GM19238 (cell line): ENCODE measurements around the gene SLC11A2.
A peak's percentile ranks its signal among the peaks of the same experiment; 100 is the strongest.
"Not testable (repeated sequence)": the region's sequence is repeated elsewhere in the genome, so short reads cannot be mapped to it uniquely, and the experiment has no call there.

Experiments used
- DNase-seq: peaks from one replicate; pipeline ENCODE4 v3.0.0; 2011; ENCODE audit warnings: low spot score; ENCODE audit not compliant: insufficient read length

The SLC11A2 gene

GRCh38 chr12:50991291-50991690 lies 34.9 kb downstream of the SLC11A2 start:
- DNase-seq, result no peak

DNA sequence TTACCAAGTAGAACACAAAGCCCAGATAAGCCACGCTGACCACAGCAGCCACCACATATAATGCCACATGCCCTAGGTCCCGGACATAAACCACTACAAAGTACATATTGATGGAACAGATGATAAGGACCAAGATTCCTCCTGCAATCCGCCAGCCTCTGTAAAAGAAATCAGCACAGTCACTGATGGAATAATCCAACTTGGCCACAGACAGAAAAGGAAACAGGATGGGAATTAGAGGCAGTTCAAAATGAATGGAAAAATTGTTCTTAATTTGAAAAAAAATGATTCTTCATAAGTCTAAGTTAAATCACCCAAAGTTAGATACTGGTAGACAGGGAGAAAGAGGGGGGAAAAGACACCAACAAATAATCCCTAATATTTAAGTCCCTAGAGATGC lies 35.4 kb downstream of the SLC11A2 start:
- no peak for DNase-seq

- DNase-seq, result no peak
Measured at GRCh38 chr12:50990147-50990727, 35.9 kb downstream of the SLC11A2 start.

DNA sequence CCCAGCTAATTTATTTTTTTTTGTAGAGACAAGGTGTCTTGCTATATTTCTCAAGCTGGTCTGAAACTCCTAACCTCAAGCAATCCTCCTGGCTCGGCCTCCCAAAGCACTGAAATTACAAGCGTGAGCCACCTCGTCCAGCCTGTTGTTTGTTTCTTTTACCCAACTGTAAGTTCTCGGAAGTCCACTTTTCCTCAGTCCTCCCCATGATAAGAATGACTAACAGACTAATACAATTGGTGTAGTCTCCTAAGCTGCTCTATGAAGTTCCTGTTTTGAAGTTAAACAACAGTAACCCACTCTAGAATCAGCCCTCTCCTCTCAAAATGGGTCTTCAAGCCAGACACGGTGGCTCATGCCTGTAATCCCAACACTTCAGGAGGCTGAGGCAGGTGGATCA lies 37.3 kb downstream of the SLC11A2 start:
- no peak for DNase-seq

- DNase-seq, result no peak
Measured at GRCh38 chr12:50988051-50988450, 38.1 kb downstream of the SLC11A2 start.

DNA sequence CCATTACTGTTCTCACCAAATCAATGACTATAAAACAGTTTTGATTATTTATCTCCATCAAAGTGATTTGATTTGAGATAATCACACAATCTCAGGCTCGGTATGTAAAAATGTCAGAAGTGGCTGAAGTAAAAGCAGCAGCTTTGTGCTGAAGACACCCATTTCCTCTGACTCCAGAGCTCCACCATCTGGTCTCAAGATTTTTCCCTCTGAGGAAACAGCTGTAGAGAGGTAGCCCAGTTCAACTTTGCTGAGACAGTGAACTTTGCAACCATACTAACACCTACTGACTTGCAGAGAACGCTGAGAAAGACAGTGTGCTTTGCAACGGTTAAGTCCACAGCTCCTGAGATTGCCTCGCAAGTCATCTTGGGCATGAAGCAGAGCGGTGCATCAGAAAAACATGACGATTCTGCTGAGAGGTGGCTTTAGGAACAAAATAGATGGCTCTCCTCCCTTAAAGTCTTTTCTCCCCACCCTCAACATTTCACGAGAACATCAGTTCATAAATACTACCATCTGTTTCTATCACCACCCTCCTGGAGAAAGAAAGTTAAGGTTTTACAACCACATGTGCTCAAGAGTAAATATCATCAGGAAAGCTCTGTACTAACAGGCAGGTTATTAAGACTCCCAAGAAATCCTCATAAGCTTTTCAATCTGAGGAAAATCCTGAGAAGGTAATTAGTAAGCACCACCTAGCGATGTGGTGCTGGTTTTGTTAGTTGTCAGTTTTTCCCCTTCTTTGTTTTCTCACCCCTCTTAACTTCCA lies 39.0 kb downstream of the SLC11A2 start:
- DNase-seq, result no peak

DNA sequence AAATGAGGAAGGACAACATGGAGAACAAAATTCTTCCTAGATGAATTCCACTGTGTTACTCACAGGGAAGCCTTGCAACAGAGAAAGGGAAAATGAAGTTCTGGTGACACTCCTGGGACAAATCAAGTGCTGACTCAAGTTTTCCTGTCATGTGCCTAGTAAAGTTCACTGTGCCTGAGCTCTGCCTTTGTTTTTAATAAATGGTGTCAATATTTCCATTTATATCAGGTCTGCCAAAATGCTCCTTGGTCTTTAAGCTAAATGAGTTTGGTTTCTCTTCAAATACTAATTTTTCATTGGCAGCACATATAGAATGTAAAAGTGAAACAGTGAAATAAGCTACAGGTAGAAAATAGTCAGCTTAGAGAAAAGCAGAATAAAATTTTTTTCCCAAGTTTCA lies 40.9 kb downstream of the SLC11A2 start:
- no peak for DNase-seq

GRCh38 chr12:50984586-50985298 lies 41.4 kb downstream of the SLC11A2 start:
- no peak for DNase-seq

DNA sequence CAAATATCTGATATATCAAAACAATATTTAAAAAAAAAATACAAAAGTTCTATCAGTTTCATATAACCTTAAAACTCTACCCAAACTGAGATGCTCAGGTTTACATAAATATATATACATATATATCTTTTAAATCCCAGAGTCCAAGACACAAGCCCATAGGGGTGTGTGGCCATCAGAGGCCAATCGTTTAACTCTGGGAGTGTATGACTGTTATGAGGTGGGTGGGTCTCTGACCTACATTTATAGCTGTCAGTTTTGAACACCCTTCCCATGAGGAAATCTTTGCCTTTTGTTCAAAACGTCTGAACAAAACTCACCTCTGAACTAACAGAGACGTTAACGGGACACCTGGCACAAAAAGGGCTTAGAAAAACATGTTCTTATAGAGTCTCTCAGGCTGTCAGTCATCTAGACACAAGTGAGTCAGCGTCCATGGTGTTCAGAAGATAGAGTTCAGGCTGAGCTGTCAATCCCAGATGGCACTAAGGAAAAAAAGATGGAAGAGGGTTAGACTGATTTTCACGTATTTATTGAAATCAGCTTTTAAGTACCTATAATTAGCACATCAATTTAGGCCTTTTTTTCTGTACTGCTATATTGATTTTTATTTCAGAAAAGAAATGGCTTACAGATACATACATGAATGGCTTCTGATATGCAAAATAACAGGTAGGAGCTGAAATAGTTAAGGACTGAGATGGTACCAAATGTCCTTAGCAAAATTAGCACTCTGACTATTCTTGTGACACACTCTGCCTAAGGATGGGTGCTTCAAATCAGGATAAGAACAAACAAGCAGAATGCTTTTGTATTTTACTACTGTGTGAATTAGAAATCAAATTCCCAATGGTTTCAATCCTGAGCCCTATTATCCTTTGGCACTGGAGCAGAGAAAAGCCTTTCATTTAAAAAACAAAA lies 44.6 kb downstream of the SLC11A2 start:
- no peak for DNase-seq

DNA sequence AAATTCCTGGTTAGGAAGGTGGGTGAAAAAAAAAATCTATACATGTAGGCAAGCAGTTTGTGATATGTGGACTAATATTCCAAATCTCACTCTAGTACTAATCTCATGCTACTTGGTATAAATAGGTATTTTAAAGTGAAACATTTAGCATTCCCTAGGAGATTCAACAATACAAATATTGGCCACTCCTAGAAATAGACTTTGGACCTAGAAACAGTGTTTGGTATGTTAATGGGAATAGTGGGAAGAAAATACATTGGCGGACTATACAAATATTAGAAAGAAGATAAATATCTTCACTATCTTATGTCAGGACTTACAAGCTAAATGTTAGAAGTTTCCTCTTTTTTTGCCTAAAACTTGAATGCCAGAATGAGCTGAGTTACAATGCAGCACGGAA lies 45.6 kb downstream of the SLC11A2 start:
- no peak for DNase-seq

GRCh38 chr12:50979369-50980052 lies 46.7 kb downstream of the SLC11A2 start:
- DNase-seq, result peak; percentile 10

DNA sequence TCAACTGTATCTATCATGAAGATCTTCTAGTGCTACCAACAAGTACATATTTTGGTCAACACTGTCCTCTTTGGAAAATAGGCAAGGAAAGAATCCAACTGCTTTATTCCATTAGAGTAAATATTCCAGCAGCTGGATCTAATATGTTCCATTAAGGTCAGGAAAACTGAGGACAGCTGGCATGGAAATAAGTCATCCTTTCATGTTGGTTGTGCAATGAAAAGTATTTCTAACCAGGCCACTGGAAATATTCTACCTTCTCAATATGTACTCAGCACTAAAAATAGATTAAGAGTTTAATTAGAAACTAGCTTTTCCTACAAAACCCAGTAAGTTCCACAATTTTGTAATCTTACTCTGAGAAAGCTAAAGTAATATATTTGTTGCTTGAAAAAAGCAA lies 54.2 kb downstream of the SLC11A2 start:
- no peak for DNase-seq

- DNase-seq, result no peak
Measured at GRCh38 chr12:50964432-50964831, 61.8 kb downstream of the SLC11A2 start.

GRCh38 chr12:50961708-50962107 lies 64.5 kb downstream of the SLC11A2 start:
- no peak for DNase-seq

DNA sequence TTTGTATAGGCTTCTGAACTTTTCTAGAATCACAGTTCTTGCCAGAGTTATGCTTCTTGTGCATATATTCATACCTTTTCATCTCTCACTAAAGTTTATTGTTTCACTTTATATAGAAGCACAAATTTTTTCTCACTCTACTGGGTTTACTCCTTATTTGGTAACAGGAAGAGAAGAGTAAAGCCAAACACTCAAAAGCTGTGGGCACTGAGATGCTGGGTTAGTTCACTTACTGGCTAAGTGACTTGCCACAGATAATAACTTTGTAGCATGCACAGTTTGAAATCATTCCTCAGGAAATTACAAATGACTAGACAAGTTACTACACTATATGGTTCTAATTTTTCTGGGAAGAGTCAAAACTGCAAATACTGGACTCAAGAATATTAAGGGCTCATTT lies 66.1 kb downstream of the SLC11A2 start:
- no peak for DNase-seq

DNA sequence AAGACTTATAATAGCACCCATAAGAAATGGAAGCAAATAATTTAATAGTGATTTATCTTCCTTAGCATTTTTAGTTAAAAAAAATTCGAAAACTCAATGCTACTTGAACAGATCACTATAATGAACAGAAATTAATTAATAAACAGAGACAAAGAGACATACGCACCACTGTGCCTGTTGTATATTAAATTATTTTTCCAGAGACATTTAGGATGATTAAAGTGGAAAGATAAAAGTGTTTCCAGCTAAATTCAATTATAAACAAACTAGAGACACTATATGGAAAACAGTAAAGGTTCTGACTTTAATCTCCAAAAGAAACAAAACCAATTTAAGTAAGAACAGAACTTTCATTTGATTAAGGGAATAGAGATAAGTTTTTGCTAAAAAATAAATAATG lies 70.5 kb downstream of the SLC11A2 start:
- DNase-seq, result no peak

DNA sequence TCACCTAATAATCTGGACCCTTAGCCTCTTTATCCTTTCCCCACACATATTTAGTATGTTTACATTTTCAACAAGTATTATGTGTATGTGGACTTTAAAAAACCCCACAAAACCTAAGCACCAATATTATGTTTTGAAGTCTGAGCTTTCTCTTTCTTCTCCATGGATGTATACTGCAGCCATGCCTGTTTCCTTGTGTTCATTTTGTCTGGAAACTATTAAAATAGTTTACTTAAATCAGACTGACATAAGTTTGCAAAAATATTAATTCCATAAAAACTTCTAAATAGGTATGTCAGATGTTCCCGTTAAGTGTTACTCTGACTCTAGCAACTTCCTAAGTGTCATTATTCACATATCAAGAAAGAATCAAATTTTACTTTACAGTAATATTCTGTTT lies 70.9 kb downstream of the SLC11A2 start:
- no peak for DNase-seq

DNA sequence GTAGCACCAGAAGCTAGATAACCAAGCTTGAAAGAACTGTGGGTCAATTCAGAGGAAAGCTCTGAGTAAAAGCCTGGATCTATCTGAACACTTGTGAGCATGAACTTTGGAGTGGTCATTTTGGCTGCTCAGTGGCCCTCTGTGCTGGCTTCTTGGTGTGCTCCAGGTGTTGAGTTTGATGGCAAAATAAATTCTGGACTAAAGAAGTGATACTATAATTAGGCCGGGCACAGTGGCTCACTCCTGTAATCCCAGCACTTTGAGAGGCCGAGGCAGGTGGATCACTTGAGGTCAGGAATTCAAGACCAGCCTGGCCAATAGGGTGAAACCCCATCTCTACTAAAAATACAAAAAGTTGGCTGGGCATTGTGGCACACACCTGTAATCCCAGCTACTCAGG lies 71.4 kb downstream of the SLC11A2 start:
- not testable (repeated sequence) for DNase-seq

GRCh38 chr12:50953047-50953446 lies 73.1 kb downstream of the SLC11A2 start:
- DNase-seq, result no peak

- DNase-seq, result no peak
Measured at GRCh38 chr12:50952510-50952909, 73.7 kb downstream of the SLC11A2 start, which contains the start of gene HIGD1C. HIGD1C (plus strand) TSS chr12:50952544; CDS start chr12:50953999, 1,455 bp downstream.

GRCh38 chr12:50951112-50951511 lies 75.1 kb downstream of the SLC11A2 start:
- no peak for DNase-seq
